Heart left ventricle (tissue), 16 donors: ENCODE data around the gene MED1. TPM values are rescaled to one million over a fixed set of nuclear protein-coding genes. Genes with fewer than 3 reads are reported as not detected.

ENCODE experiments used
- ATAC-seq, 4 donors: fragments of 200-7000 bp; cut with Tn5 transposase; one replicate each; pipeline ENCODE4 v1.9.1; 2020 to 2022; ENCODE audit warnings: moderate library complexity in 4 of 4, mild to moderate bottlenecking in 3 of 4, moderate number of reproducible peaks in 1 of 4
- DNase-seq, 5 donors: peaks; one replicate each; pipeline ENCODE4 v3.0.0-alpha.2; 2020
- H3K27ac ChIP-seq, 12 donors: fragments of 200-600 bp; sonication (generic) in 4 of 12; one replicate each; pipeline versions ENCODE4 v1.5.0 to v1.8.0; 2016 to 2022; ENCODE audit warnings: mild to moderate bottlenecking in 2 of 12
- H3K27me3 ChIP-seq, 9 donors: fragments of 200-600 bp; sonication (generic) in 2 of 9; one replicate each; pipeline versions ENCODE4 v1.5.1 to v1.8.0; 2016 to 2022; ENCODE audit warnings: mild to moderate bottlenecking in 3 of 9
- H3K36me3 ChIP-seq, 9 donors: fragments of 200-600 bp; sonication (generic) in 2 of 9; one replicate each; pipeline versions ENCODE4 v1.5.0 to v1.8.0; 2018 to 2022; ENCODE audit warnings: mild to moderate bottlenecking in 2 of 9
- H3K4me1 ChIP-seq, 12 donors: fragments of 200-600 bp; sonication (generic) in 4 of 12; one replicate each; pipeline versions ENCODE4 v1.5.0 to v1.8.0; 2016 to 2022; ENCODE audit warnings: mild to moderate bottlenecking in 3 of 12
- H3K4me3 ChIP-seq, 12 donors: fragments of 200-600 bp; sonication (generic) in 4 of 12; one replicate each; pipeline versions ENCODE4 v1.5.0 to v1.8.0; 2017 to 2022; ENCODE audit warnings: mild to moderate bottlenecking in 9 of 12, moderate library complexity in 4 of 12
- H3K9me3 ChIP-seq, 12 donors: fragments of 200-600 bp; sonication (generic) in 4 of 12; one replicate each; pipeline versions ENCODE4 v1.5.0 to v1.8.0; 2016 to 2022; ENCODE audit warnings: mild to moderate bottlenecking in 1 of 12
- POLR2A ChIP-seq, 2 donors: fragments of 450-650 bp; IDR thresholded peaks; one replicate each; pipeline ENCODE4 v1.6.1; 2017; ENCODE audit warnings: antibody characterized with exemption in 2 of 2, mild to moderate bottlenecking in 2 of 2, moderate library complexity in 2 of 2
- WGBS, 4 donors: extraction: QIAGEN DNeasy Blood & Tissue Kit in 2 of 4; methylation state at CpG; one replicate each; pipeline versions ENCODE4 v1.1.5 to v1.1.7; 2013 to 2018; 5-methylcytosine and 5-hydroxymethylcytosine counted together
- intact Hi-C, 10 donors: fragments of 100-400 bp; cut with DNase I; formaldehyde crosslinking; loops; one replicate each; pipeline versions ENCODE4 v1.11.1 to v1.14.2; 2022
- polyA plus RNA-seq, 2 donors: library from polyadenylated mRNA; stranded (reverse); fragments of 200-250 nt; gene quantifications; one replicate each; pipeline ENCODE4 v1.2.3, GENCODE V29; 2013
- total RNA-seq, 9 donors: library from RNA; depleted of rRNA in 2 of 9; stranded (reverse); fragments of >200 nt in 2 of 9; fragmentation: NEBNext Ultra II Directional in 3 of 9; extraction: Animal tissue kit (Norgen Biotek cat#: 25700) in 3 of 9; gene quantifications; one replicate each; pipeline versions ENCODE4 v1.1.0 to v1.2.4, GENCODE V29; 2016 to 2023
- TF ChIP-seq, protein P1 (sequence below), 12 donors: fragments of 200-600 bp; sonication (generic) in 4 of 12; IDR thresholded peaks; one replicate each; pipeline versions ENCODE4 v1.5.0 to v1.8.0; 2018 to 2022; ENCODE audit warnings: antibody characterized with exemption in 12 of 12, mild to moderate bottlenecking in 5 of 12
- donor health status: ischemic (EF 13 %, LVEDD 7.1; RV severe dilation, severe dysfunction).
- donor health status: healthy with polysubstance abuse.
- donor health status: DM: no; HTN: yes; CAD: no.
- donor health status: DM: no; HTN: no; CAD: no.
- donor health status: ischemic (EF 25% LVEDD 6.9; RV normal size, moderate dysfunction).
- donor health status: ischemic (EF 25% LVEDD 5.7; RV mildly dilated, moderate dysfunction).
- donor health status: healthy.
- donor health status: DM: yes; HTN: yes; CAD: no.
- donor health status: ischemic (EF 35%, LVEDD 5.7; RV mildly dilated, moderate dysfunction).
- donor health status: nonischemic (EF 11% LVEDD 7.7; RV severe dilation, severe dysfunction).
- donor health status: DM: yes; HTN: yes; CAD: no.
- donor health status: PGD.
- donor health status: ischemic (EF 29% LVEDD 5.4; RV normal size, mild dysfunction).
- donor health status: nonischemic (EF 23%, LVEDD 6.1; RV moderate dilation, normal function).

Gene MED1
- total and polyA plus RNA-seq, 11 donors, result 7.2 to 29.4 (median 20.5) TPM

DNA sequence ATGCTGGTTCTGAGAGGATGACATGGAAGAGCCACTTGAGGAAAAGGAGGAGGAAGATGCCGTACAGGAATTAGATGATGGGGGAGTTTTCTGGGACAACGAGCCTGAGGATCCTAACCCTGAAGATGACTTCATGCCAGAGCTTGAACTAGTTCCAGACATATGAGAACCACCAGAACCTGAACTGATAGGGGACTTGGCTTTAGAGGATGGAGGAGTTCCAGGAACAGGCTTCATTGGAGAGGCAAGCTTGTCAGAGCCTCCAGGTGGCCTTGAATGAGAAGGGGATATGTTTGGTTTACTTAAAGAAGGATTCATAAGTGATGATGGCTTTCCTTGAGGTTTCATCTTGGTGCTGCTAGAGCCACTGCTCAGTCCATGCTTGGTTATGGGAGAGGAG, 42.7 kb downstream of the MED1 start:
- Histone ChIP-seq H3K27me3 (no peaks in the 10 kb centered on the region), H3K27ac (peak overlapping the region in 1 of 12 donors; percentile 25), H3K9me3 (no peaks in the 10 kb centered on the region), H3K4me3 (no peak overlapping the region), H3K36me3 (peaks cover under 1 to 86% (median 64%) of the 10 kb centered on the region in 9 donors), H3K4me1 (peaks cover 0 to 9% (median 0%) of the 10 kb centered on the region in 12 donors)
- WGBS, 4 donors, result 32 to 54% (median 47%) methylated on average over 2 of the region's 2 CpGs
- DNase-seq (peak in 1 of 5 donors; percentile 10), ATAC-seq (peak; percentile 63 to 80 (median 70))
- TF ChIP-seq, protein P1, sequence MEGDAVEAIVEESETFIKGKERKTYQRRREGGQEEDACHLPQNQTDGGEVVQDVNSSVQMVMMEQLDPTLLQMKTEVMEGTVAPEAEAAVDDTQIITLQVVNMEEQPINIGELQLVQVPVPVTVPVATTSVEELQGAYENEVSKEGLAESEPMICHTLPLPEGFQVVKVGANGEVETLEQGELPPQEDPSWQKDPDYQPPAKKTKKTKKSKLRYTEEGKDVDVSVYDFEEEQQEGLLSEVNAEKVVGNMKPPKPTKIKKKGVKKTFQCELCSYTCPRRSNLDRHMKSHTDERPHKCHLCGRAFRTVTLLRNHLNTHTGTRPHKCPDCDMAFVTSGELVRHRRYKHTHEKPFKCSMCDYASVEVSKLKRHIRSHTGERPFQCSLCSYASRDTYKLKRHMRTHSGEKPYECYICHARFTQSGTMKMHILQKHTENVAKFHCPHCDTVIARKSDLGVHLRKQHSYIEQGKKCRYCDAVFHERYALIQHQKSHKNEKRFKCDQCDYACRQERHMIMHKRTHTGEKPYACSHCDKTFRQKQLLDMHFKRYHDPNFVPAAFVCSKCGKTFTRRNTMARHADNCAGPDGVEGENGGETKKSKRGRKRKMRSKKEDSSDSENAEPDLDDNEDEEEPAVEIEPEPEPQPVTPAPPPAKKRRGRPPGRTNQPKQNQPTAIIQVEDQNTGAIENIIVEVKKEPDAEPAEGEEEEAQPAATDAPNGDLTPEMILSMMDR (IDR thresholded peaks at IDR 0.05), result no peak
- TF ChIP-seq POLR2A (IDR thresholded peaks at IDR 0.05), result no peak
- intact Hi-C loops, result loop anchor here in 1 of 10 donors (10.0 kb wide), 1 partner anchor 134 kb away; no protein-coding TSS in a partner anchor

DNA sequence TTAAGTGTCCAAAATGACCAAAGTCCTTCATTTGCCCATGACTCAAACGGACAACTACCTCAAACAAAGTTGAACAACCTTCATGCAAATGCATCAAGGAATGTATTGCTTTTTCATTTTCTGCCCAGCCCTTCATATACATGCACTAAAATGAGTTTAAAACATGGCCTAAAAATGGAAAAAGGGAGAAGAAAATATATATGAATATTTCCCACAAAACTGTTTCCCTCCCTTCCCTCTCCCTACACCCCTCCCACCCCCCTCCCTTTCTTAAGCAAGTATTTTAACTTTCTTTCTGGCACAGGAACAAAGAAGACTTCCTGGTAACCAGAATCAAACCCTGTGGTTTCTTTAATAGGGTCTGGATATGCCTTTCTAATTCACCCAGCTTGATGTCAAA, 44.1 kb downstream of the MED1 start:
- H3K9me3 ChIP-seq, result no peaks in the 10 kb centered on the region
- intact Hi-C loops, result loop anchor here in 1 of 10 donors (10.0 kb wide), 1 partner anchor 132 kb away; no protein-coding TSS in a partner anchor

DNA sequence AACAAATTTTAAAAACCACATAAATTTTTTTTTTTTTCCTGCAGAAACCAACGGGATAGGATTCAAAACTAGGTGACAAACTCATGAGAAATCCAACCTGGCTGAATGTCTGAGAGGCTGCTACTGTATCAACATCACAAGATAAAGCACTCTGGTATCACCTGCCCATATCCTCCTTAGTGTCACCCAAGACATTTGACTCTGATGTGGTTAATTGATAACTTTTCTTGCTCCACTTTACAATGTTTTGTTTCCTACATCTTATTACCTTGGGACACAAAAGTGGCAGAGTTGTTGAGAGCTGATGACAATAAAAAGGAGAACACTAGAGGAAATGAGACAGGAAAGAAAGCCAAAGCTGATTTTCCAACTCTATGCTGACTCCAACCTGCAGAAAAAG, 45.6 kb downstream of the MED1 start:
- no peaks in the 10 kb centered on the region for H3K9me3 ChIP-seq
- ATAC-seq (no peak), DNase-seq (no peak)
- no peak overlapping the region for H3K4me3 ChIP-seq
- peaks cover 0 to 56% (median 37%) of the 10 kb centered on the region in 9 donors for H3K36me3 ChIP-seq
- no peak overlapping the region for H3K27ac ChIP-seq
- H3K4me1 ChIP-seq, result peaks cover 0 to 15% (median 7%) of the 10 kb centered on the region in 12 donors
- no peaks in the 10 kb centered on the region for H3K27me3 ChIP-seq
- 61 to 82% (median 72%) methylated on average over 1 of the region's 1 CpG for WGBS, 4 donors
- intact Hi-C loops, result loop anchor here in 1 of 10 donors (10.0 kb wide), 1 partner anchor 131 kb away; no protein-coding TSS in a partner anchor
- TF ChIP-seq POLR2A (IDR thresholded peaks at IDR 0.05), result no peak

More for the DNA sequence above, 44.1 kb downstream of the MED1 start:
- peaks cover 0 to 72% (median 51%) of the 10 kb centered on the region in 9 donors for H3K36me3 ChIP-seq
- no peak for ATAC-seq
- H3K4me1 ChIP-seq, result peaks cover 0 to 14% (median 4%) of the 10 kb centered on the region in 12 donors
- TF ChIP-seq, protein P1 (IDR thresholded peaks at IDR 0.05), result no peak
- no peak for TF ChIP-seq POLR2A (IDR thresholded peaks at IDR 0.05)
- 82 to 91% (median 86%) methylated on average over 1 of the region's 1 CpG for WGBS, 4 donors
- no peaks in the 10 kb centered on the region for H3K27me3 ChIP-seq
- DNase-seq, result no peak
- no peak overlapping the region for H3K4me3 ChIP-seq
- H3K27ac ChIP-seq, result no peak overlapping the region

GRCh38 chr17:39404542-39405378, 46.3 kb downstream of the MED1 start:
- 86 to 91% (median 89%) methylated on average over 6 of the region's 6 CpGs for WGBS, 4 donors
- no peak for ATAC-seq
- intact Hi-C loops, result loop anchor here in 3 of 10 donors (5.0 to 10.0 kb wide), 2 partner anchors 130 to 132 kb away; no protein-coding TSS in a partner anchor

More at GRCh38 chr17:39404542-39405378, 46.3 kb downstream of the MED1 start:
- no peak for DNase-seq
- no peaks in the 10 kb centered on the region for H3K27me3 ChIP-seq
- no peak overlapping the region for H3K4me3 ChIP-seq
- no peaks in the 10 kb centered on the region for H3K9me3 ChIP-seq
- TF ChIP-seq, protein P1 (IDR thresholded peaks at IDR 0.05), result no peak
- TF ChIP-seq POLR2A (IDR thresholded peaks at IDR 0.05), result no peak
- peak overlapping the region in 1 of 12 donors; percentile 2 for H3K27ac ChIP-seq
- H3K36me3 ChIP-seq, result peaks cover 0 to 50% (median 30%) of the 10 kb centered on the region in 9 donors
- H3K4me1 ChIP-seq, result peaks cover 0 to 22% (median 14%) of the 10 kb centered on the region in 12 donors
